Progenitor cell of endocrine pancreas (in vitro differentiated cells): ENCODE data around the gene SNRNP200. TPM values are rescaled to one million over a fixed set of nuclear protein-coding genes. Genes with fewer than 3 reads are reported as not detected.

Experiments
- DNase-seq: peaks from one replicate; pipeline ENCODE4 v3.0.0; 2021; ENCODE audit warnings: low spot score; ENCODE audit not compliant: unreplicated experiment
- H3K27ac Mint-ChIP-seq: 2 replicates; pipeline ENCODE4 v1.8.0; 2021; ENCODE audit warnings: mild to moderate bottlenecking, moderate library complexity, mixed read lengths
- H3K27me3 Mint-ChIP-seq: 2 replicates; pipeline ENCODE4 v1.8.0; 2021; ENCODE audit warnings: mixed read lengths
- H3K36me3 Mint-ChIP-seq: 2 replicates; pipeline ENCODE4 v1.8.0; 2022; ENCODE audit warnings: mixed read lengths; ENCODE audit not compliant: insufficient read depth
- H3K4me1 Mint-ChIP-seq: 2 replicates; pipeline ENCODE4 v1.8.0; 2021; ENCODE audit warnings: low read depth, mixed read lengths
- H3K4me3 Mint-ChIP-seq: 2 replicates; pipeline ENCODE4 v1.8.0; 2021; ENCODE audit warnings: low read depth, mild to moderate bottlenecking, moderate library complexity, mixed read lengths
- H3K9me3 Mint-ChIP-seq: 2 replicates; pipeline ENCODE4 v1.8.0; 2021; ENCODE audit warnings: low read depth, mixed read lengths
- total RNA-seq: library from RNA; stranded (reverse); gene quantifications from 2 replicates; pipeline ENCODE4 v1.2.1, GENCODE V29; 2021
- TF ChIP-seq, protein P1 (sequence below): fragments of 200-600 bp; sonication (generic); IDR thresholded peaks from one replicate; pipeline ENCODE4 v1.5.0; 2021; ENCODE audit warnings: antibody characterized with exemption, mild to moderate bottlenecking; ENCODE audit not compliant: unreplicated experiment

The SNRNP200 gene
- total RNA-seq, 1 donor from 2014 or later = 235 TPM

DNA sequence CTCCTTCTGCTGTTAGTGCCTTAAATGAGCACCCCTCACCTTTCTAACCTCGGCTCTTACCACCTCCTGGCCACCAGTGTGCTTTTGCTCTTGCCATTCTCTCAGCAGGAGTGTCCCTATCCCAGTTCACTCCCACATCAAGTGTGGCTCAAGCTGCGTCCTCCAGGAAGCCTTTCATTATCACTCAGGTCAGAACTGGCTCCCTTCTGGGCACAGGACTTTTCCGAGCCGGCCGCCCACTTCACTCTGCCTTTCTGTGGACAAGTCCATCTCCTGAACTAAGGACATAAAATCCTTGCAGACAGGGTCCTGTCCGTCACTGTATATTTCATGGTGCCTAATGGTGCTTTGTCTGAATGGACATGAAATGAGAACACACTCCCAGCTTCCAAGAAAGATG is 55.2 kb downstream of the SNRNP200 start:
- DNase-seq = no peak
- H3K4me3 Mint-ChIP-seq = no peak overlapping the region
- peaks cover 8% of the 10 kb centered on the region for H3K4me1 Mint-ChIP-seq
- no peak overlapping the region for H3K27ac Mint-ChIP-seq
- H3K27me3 Mint-ChIP-seq = no peaks in the 10 kb centered on the region
- TF ChIP-seq, protein P1, sequence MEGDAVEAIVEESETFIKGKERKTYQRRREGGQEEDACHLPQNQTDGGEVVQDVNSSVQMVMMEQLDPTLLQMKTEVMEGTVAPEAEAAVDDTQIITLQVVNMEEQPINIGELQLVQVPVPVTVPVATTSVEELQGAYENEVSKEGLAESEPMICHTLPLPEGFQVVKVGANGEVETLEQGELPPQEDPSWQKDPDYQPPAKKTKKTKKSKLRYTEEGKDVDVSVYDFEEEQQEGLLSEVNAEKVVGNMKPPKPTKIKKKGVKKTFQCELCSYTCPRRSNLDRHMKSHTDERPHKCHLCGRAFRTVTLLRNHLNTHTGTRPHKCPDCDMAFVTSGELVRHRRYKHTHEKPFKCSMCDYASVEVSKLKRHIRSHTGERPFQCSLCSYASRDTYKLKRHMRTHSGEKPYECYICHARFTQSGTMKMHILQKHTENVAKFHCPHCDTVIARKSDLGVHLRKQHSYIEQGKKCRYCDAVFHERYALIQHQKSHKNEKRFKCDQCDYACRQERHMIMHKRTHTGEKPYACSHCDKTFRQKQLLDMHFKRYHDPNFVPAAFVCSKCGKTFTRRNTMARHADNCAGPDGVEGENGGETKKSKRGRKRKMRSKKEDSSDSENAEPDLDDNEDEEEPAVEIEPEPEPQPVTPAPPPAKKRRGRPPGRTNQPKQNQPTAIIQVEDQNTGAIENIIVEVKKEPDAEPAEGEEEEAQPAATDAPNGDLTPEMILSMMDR = no peak
- H3K36me3 Mint-ChIP-seq = peaks cover 14% of the 10 kb centered on the region
- H3K9me3 Mint-ChIP-seq = no peaks in the 10 kb centered on the region

- TF ChIP-seq, protein P1 = no peak
- Mint-ChIP-seq H3K27ac (no peak overlapping the region), H3K36me3 (peaks cover 14% of the 10 kb centered on the region), H3K27me3 (no peaks in the 10 kb centered on the region), H3K9me3 (no peaks in the 10 kb centered on the region), H3K4me1 (peaks cover 8% of the 10 kb centered on the region), H3K4me3 (no peak overlapping the region)
- DNase-seq = no peak
Measured at GRCh38 chr2:96249654-96250053, 55.7 kb downstream of the SNRNP200 start.

- Mint-ChIP-seq H3K9me3 (no peaks in the 10 kb centered on the region), H3K4me1 (peaks cover 8% of the 10 kb centered on the region), H3K36me3 (peaks cover 11% of the 10 kb centered on the region), H3K27ac (no peak overlapping the region), H3K4me3 (no peak overlapping the region), H3K27me3 (no peaks in the 10 kb centered on the region)
- no peak for DNase-seq
- TF ChIP-seq, protein P1 = no peak
Measured at GRCh38 chr2:96248624-96249023, 56.7 kb downstream of the SNRNP200 start.

DNA sequence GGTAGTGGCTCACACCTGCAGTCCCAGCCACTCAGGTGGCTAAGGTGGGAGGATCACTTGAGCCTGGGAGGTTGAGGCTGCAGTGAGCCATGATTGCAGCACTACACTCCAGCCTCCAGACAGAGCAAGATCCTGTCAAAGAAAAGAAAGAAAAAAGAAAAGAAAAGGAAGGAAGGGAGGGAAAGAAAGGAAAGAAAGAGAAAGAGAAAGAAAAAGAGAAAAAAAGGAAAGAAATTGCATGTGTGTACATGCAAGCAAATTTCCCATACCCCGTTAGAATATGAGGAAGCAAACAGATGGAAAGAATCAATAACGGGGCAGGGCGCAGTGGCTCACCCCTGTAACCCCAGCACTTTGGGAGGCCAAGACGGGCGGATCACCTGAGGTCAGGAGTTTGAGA is 57.5 kb downstream of the SNRNP200 start:
- Mint-ChIP-seq H3K9me3 (no peaks in the 10 kb centered on the region), H3K4me1 (peaks cover 8% of the 10 kb centered on the region), H3K27me3 (no peaks in the 10 kb centered on the region), H3K4me3 (no peak overlapping the region), H3K36me3 (peaks cover 8% of the 10 kb centered on the region), H3K27ac (no peak overlapping the region)
- TF ChIP-seq, protein P1 = no peak
- no peak for DNase-seq

GRCh38 chr2:96247009-96247408 is 58.3 kb downstream of the SNRNP200 start:
- Mint-ChIP-seq H3K27ac (no peak overlapping the region), H3K4me1 (peaks cover 7% of the 10 kb centered on the region), H3K36me3 (peaks cover 4% of the 10 kb centered on the region), H3K27me3 (no peaks in the 10 kb centered on the region), H3K4me3 (no peak overlapping the region), H3K9me3 (no peaks in the 10 kb centered on the region)
- TF ChIP-seq, protein P1 = no peak
- no peak for DNase-seq
